ENCODE results near the gene TTN. TPM values are rescaled to one million over a fixed set of nuclear protein-coding genes. Genes with fewer than 3 reads are reported as not detected.

TTN gene
- polyA plus RNA-seq, 10 donors, result 125 to 407 (median 233) TPM

DNA sequence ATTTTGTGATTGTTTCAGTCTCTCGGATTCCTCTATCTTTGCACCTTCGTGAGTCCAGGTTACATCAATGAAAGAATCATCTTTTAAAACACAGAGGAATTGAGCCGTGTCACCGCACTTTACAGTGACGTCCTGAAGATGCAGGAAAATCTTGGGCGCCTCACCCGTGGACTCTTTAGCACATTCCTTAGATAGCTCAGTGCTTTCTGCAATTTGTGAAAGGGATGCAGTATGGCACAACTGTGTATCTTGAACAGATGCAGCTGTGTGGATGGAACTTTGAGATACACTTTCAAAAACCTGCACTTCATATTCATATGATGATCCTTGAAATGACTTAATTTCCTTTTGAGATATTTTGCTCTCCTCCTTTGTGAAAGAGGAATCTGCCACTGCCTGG is 50.9 kb downstream of the TTN start:
- DNase-seq, result no peak

DNA sequence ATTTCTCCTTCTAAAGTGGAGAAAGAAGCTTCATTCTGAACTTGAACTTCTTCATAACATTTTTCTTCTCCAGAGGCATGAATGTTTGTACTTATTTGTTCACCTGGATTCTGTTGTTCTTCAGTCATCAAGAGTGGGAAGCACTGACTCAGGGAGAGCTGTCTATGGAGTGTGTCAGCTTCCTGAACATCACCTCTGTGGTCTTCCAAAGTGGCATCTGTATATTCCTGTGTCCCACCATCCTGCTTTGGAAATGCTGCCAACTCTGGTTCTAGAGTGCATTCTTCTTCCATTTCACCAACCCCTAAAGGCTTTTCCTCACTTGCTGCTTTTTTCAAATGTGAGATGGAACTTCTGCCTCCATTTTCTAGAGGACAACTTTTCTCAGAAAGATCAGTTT is 59.5 kb downstream of the TTN start:
- DNase-seq, result no peak

DNA sequence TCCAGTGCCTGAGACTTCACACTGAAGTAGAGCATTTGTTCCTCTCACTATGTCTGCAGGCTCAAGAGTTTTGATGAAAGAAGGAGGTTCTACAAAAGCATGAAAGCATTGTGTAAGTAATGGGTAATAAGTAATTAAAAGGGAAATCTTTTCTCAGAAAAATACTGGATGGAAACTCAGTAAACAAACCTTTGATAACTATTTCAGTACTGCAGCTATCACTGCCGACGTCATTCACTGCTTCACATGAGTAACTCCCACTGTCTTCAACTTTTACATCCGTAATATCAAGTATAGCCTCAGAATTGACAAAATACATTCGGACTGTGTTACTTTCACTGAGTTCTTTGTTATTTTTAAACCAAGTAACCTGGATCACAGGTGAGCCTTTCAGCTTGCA is 72.7 kb downstream of the TTN start:
- no peak for DNase-seq

DNA sequence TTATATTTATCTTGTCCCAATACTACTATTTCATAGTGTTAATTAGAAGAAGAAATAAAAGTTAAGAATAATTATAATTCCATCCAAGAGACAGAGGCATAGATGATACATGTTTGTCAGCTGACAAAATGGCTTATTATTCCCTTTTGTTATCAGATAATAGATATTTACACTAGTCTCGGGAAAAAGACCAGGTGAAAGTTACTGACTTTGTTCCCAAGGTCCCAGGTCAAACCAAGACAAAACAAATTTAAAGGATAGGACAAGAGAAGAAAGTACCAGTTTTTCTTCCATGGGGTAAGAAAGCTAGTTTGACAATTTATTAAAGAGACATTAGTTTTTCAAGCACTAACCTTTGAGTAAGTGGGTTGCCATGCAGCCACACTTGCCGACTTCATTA is 73.2 kb downstream of the TTN start:
- no peak for DNase-seq

DNA sequence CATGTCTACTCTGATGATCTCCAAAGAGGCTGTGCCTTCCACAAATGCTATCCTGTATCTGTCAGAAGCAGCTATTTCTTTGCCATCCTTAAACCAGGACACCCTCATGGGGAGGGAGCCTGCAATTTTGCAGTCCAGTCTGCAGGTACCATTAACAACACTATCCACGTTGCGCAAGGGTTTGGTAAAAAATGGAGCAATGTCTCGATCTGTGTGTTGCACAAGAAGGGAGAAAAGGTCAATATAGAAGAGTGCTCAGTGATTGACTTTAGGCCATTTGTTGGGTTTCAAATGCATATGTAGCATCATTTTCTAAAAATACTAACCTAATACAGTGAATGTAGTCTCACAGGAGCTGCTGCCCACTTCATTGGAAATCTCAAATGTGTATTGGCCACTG is 74.3 kb downstream of the TTN start:
- no peak for DNase-seq

DNA sequence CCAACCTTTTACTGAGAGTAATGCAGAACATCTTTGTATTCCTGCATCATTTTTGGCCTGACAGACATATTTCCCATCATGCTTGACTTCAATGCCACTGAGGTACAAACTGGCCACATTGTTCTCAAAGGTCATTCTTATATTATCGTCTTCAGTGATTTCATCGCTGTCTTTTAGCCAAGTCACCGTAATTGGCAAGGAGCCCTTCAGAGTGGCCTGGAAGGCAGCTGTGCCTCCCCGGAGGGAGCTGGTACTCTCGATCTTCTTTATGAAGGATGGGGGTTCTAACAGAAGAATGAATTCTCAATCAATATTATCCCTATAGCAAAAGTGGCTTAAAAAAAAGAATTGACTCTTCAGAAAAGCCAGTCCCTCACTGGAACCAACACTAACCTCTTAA is 75.9 kb downstream of the TTN start:
- DNase-seq, result no peak

DNA sequence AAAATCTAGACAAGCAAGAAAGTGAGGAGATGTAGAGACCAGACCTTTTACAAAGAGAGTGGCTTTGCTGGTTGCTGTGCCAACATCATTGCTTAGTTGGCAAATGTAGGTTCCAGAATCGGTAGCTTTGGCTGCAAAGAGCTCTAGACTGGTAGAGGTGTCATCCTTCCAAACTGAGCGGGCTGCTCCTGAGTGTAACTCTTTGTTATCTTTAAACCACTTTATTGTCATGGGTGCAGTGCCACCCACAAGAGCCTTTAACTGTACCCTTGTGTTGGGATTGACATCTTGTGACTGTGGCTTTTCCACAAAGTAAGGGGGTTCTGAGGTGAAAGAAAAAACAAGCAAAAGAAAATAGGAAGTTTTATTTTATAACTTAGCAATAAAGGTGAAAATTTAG is 77.2 kb downstream of the TTN start:
- DNase-seq, result no peak

DNA sequence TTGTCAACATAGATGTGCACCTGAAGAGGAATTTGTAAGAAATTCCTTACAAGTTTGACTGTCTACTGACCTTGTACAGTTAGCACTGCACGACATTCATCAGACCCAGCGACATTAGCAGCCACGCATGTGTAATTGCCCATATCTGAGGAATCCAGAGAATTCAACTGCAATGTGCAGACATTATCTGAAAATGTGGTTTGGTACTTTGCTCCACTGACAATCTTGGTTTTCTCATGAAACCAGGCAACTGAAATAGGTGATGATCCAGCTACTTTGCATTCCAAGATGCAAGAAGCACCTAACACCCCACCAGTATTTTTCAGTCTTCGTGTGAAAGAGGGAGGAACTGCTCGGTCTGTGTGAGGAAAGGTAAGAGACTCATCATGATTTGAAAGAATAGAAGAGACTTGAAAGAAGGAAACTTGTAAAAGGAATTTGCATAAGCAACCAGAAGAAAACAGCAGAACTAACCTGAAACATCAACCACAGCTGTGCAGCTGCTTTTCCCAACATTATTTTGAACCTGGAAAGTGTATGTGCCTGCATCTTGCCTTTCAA is 83.4 kb downstream of the TTN start:
- no peak for DNase-seq

DNA sequence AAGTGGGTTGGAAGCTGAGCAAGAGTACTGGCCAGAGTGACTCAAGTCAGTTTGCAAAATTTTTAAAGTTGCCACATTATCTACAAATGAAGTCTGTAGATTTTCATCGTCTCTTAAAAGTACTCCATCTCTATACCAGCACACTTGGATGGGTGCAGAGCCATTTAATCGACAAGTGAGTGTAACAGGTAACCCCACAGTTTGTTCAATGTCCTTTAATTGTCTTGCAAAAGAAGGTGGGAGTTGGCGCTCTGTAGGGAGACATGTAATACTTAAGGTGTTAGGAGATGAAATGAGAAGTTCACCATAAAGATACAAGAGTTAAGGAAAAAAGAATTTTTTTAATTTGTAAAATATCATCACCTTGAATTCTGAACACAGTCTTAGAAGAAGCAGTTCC is 84.9 kb downstream of the TTN start:
- DNase-seq, result no peak

DNA sequence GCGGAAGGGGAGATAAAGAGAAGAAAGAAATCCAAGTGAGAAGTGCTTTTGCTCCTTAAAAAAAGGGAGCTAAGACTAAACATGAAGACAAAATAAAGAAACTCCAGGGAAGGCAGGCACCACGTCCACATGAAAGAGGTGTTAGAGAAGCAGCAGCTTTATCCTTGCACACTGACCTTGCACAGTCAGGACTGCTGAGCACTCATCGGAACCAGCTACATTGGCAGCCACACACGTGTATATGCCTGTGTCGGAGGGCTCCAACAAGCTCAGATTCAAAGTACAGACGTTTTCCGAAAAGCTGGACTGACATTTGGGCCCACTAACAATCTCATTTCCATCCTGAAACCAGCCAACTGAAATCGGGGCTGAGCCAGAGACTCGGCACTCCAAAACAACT is 88.2 kb downstream of the TTN start:
- DNase-seq, result no peak

DNA sequence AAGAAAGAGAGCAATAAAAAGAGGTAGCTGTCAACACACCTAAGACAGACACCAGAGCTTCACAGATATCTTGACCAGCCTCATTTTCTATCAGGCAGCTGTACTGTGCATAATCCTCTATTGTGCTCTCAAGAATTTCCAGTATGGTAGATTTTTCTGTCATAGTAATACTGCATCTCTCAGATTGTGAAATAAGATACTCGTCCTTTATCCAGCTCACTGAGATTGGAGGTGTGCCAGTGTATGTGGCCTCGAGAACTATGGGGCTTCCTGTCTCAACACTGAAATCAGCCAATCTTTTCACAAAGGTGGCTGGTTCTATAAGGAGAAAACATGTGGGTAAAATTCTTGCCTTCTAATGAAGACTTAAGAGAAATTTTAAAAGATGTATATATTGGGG is 88.9 kb downstream of the TTN start:
- no peak for DNase-seq

DNA sequence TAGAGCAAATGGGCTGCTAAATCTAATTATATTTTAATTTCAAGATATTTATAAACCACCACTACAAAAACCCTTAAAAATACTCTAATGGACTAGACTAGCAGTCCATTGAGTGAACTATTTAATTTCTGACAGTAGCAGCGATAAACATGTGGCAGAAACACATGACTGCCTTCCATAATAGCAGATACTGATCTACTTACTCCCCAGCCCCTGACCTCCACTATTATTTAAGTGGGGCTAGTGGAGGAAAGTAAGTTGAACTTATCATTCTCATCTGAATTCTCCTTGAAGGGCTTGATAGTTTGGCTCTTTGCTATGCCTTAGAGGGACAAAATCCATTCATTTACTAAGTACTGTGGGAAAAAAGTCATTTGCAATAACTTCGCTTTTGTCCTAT is 90.8 kb downstream of the TTN start:
- no peak for DNase-seq

DNA sequence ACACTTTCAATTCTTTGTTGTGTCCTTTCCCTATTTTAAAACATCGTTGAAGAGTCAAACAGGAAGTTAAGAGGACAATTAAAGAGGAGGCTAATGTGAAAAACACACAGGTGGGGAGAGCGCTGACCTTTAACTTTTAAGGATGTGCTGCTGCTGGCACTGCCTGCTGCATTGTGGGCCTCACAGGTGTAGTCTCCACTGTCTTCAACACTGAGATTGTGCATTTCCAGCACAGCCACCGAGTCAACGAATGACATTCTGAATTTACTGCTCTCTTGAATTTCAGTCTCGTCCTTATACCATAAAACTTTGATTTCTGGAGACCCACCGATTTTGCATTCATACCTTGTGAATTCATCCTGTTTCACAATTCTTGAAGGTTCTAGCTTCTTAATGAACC is 91.9 kb downstream of the TTN start:
- no peak for DNase-seq

DNA sequence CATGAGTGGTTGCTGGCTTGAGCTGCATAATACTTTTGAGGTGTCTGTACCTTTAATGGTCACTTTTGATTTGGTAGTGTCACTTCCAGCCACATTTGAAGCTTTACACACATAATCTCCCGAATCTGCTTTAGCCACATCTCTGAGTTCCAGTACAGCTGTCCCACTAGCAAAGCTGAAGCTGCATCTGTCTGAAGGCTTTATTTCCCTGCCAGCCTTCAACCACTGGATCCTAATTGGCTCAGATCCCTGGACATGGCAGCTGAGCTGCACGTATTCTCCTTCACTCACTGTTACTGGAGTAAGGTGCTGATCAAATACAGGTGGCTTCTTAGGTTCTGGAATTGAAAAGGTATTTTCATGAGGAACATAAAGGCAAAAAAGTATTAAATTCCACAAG is 99.7 kb downstream of the TTN start:
- peak; percentile 6 to 23 (median 14) for DNase-seq

DNA sequence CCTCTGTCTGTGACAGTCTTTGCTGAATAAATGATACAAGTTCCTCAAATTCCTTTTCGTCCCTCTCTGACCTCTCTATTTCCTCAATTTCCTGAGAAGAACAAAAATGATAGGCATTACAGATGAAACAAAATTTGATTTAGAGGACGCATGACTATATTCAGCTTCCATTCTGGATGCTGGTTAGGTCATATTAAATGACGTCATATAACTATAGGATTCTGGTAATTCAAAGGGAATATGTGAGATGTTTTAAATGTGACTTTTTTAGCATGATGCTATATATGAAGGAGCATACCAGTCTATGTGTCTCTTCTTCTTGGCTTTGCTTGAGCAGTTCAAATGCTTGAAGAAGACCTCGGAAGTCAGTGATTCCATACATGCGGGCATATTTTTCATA is 102.3 kb downstream of the TTN start:
- DNase-seq, result no peak

DNA sequence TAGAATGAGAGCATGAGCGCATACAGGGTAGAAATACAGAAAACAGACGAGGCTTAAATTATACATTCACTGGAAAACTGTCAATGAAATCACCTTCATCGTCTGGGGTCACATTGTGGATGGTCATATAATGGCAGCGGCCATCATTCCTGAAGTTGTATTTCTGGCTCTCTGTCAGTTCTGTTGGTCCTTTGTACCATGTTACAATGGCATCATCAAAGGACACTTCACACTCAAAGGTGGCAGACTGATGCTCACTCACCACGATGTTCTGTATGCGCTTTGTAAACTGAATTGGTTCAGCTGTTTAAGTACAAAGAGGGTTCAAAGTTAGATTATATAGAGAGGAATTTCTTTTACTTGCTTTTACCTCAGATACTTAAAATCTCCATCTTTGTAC is 104.9 kb downstream of the TTN start:
- DNase-seq, result no peak

DNA sequence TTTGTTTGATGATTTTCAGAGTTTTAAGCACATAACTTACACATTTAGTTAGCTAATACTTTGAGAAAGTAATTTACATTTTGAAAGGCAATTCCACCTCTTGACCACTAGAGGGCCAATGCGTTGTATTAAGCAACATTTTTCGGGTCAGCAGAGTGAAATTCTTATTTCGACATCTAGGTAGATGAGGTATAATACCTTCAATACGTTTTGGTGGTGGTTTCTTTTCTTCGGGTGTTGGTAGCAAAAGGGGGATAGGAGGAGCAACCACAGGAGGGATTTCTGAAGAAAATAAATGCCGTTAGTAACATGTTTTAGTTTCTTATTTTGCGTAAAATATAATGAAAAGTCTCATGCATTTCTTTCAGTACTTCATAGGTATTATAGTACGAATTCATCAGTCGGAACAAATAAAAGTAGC is 106.3 kb downstream of the TTN start:
- DNase-seq, result peak in 1 of 3 donors; percentile 4

DNA sequence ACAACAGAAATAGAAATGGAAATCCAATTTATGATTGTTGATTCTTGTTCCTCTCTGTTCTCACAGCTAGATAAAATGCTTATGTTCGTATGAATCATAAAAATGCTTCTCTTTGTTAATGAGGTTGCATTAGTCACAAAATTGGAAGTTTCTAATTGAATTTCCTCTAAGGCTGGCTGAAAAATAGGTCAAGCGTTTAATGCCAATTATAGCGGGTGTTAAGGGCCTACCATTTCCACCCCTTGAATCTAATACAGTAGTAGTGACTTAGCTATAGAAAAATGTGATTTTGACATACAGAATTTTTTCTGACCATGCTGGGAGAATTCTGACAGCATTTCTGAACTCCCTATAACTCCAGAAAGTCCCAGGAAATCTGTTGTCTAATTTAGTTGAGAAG is 107.1 kb downstream of the TTN start:
- DNase-seq, result no peak

DNA sequence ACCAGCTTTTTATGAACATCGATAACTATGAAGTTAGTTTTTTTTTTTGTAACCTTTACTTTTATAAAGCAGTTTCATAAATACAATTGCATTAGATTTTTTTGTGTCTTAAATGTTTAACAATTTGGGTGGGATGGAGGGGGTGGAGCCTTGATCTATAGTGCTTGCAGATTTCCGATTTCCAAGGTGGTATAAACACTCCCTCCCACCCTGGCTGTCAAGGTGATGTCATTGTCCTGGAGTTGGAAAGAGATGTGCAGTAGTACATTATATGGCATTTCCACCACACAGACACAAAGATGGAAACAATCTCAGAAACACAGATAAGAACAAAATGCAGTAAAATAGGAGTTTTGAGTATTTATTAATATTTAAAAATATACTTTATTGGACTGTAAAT is 114.4 kb downstream of the TTN start:
- DNase-seq, result no peak

DNA sequence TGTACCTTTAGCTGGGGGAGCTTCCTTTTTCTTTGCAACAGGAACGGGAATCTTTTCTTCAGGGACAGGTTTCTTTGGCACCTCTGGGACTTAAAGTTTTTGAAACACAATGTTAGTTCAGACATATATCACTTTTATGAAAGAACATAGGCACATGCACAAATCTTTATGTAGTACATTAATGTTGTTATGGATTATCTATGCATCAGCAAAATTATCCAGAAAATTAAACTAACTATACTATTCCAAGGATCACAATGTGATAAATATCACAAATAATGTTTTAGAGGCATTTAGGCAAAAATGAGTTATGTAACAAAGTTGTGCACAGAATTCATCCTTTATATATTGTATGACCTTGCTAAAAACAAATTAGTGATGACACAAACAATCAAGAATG is 117.4 kb downstream of the TTN start:
- DNase-seq, result no peak

DNA sequence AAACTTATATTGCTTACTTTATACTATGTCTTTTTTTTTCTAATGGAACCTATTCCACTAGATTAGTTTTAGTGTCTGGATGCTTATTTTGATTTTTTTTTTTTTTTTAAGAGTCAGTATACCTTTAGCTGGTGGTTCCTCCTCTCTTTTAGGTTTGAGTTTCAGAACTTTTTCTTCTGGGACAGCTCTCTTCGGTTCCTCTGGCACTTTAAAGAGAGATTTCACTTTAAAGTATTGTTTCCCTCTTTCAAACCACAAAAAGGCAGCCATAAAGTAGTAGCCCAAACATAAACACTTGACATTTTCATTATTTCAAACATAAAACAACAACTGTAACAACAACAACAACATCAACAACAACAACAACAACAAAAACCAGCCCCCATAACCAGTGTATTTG is 123.3 kb downstream of the TTN start:
- no peak for DNase-seq

DNA sequence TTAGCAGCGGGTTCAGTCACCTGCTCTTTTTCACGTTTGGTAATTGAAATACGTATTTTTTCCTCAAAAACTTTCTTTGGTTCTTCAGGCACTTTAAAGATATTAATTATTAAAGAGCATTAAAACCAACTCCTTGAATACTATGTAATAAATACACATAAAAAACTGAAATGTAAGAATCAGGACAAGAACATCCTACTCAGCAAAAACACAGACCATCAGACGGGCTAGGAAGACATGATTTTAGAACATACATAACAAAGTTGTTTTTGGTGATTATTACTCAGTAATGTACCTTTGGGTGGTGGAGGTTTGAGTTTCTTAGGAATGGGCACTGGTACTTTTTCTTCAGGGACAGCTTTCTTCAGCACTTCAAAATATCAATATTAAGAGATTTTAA is 126.1 kb downstream of the TTN start:
- DNase-seq, result no peak

DNA sequence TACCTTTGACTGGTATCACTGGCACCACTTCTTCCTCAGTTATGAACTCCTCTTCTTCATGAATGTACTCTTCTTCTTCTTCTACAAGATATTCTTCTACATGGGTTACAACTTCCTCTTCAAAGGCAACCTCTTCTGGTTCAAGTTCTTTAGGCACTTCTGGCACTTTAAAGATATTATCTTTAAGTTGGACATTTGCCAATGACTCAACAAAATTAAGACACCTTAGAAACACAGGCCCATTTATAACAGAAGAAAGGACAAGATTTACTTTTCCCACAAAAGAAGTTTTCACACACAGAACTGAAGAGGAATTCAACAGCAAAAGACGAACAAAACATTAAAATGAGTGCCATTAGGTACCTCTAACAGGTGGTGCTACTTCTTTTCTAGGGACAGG is 127.3 kb downstream of the TTN start:
- DNase-seq, result no peak

DNA sequence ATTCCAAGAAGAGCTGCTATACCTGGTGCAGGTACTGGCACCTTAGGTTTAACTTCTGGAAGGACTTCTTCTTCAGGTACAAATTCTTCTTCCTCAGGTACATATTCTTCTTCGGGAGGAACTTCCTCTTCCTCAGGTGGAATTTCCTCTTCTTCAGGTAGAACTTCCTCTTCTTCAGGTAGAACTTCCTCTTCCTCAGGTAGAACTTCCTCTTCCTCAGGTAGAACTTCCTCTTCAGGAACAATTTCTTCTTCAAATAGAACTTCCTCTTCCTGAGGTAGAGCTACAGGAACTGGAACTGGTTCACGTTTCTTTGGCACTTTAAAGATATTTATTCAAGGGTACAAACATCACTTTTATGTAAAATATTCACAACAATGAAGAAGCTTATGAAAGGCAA is 129.6 kb downstream of the TTN start:
- no peak for DNase-seq

DNA sequence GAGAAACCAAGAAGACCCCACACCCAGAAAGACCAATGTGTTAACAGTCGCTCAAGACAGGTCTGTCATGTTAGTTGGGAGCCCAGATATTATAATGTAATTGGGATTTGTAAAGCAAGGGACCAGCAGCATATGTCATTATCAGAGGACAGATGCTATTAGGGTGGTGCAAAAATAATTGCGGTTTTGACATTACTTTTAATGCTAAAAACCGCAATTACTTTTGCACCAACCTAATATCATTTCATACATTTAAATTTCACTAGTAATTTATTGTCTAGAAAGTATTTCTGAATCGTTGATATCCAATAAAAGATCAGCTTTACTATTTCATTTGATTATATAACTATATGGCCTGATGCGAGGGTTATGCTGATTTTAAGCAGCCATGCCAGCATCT is 131.2 kb downstream of the TTN start:
- DNase-seq, result no peak
